ENCODE data around the gene CXCR6. TPM values are rescaled to one million over a fixed set of nuclear protein-coding genes. Genes with fewer than 3 reads are reported as not detected.

Gene CXCR6
- total and polyA plus RNA-seq, 2 of the 13 experiments (the other 11 are each of a cell fraction or from before 2014, with no cell fraction given), result not detected

DNA sequence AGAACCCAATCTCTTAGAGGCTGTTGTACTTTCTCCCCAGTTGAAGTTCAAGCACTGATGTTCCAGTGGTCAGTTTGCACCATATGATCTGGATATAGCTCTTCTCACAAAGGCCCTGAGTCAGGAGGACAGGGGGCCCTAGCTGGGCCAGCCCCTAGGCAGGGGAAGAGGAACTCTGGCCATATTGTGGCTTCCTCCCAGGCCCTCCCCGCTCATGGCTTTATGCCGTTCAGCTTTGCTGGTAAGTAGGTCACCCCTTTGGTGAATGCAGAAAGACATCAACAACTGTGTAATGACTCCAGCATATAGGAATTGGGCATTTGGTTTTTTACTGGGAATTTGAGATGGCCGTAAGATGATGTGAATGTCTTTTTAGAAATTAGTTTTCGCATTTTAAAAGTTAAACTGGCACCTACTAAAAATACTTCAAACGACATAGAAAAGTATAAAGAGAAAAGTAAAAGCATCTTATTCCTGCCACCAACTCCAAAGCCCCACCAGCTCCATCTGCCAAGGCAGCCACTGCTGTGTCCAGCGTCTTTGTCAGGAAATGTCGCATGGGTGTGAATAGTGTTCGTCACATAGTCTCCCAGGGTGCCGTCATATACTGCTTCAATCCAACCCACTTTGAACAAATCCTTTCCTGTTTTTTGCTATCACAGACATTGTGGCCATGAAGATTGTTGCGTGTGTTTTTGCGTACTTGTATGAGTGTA lies 31.6 kb upstream of the CXCR6 start:
- Histone ChIP-seq H3K27me3 (ENCODE audit: control insufficient read depth in 1 of 2, insufficient read depth in 2 of 2, low read length in 2 of 2) (no peaks in the 10 kb centered on the region), H3K9ac (ENCODE audit: insufficient read depth, low read depth, low read length) (no peak overlapping the region), H4K20me1 (ENCODE audit: insufficient read depth, low read length) (no peaks in the 10 kb centered on the region), H3K9me3 (ENCODE audit: low read length) (no peaks in the 10 kb centered on the region), H3K4me3 (replicated peaks in 1 of 3; ENCODE audit: insufficient read depth in 1 of 3, low read depth in 2 of 3, low read length in 3 of 3) (no peak overlapping the region), H3K4me1 (ENCODE audit: insufficient read depth, low read length) (peaks cover 8% of the 10 kb centered on the region; the same call in 1 of the 2 replicates), H2AFZ (ENCODE audit: low read length) (no peak overlapping the region), H3K27ac (ENCODE audit: extremely low read length, insufficient read depth, low read length) (no peak overlapping the region), H3K36me3 (replicated peaks in 1 of 2; ENCODE audit: control insufficient read depth in 1 of 2, insufficient read depth in 2 of 2, low read length in 2 of 2) (no peaks in the 10 kb centered on the region), H3K79me2 (ENCODE audit: insufficient read depth, low read length) (no peaks in the 10 kb centered on the region), H3K4me2 (ENCODE audit: low read depth, low read length) (no peak overlapping the region)
- WGBS (ENCODE audit: low lambda C conversion rate), result 81% methylated on average over 11 of the region's 11 CpGs
- FAIRE-seq (no peak), ATAC-seq (no peak), DNase-seq (ENCODE audit: low spot score) (no peak)
- CTCF ChIA-PET (ENCODE audit: low intra/inter-chr PET ratio, low total read pairs), result no interaction called here
- no TSS peak for BruUV-seq (replicated peaks)
- intact Hi-C loops (cut with micrococcal nuclease; ENCODE audit: unreplicated experiment) (no loop called here), in situ Hi-C loops (cut with HindIII; ENCODE audit: extremely low pct_ligation_motif_present, low pct_unique_long_range_greater_than_20kb) (loop anchor here (25.0 kb wide), 1 partner anchor 674 kb away; the partner anchor contains the start of gene TMEM158)
- POLR2A ChIA-PET, result no interaction called here
- TF ChIP-seq, protein P1, sequence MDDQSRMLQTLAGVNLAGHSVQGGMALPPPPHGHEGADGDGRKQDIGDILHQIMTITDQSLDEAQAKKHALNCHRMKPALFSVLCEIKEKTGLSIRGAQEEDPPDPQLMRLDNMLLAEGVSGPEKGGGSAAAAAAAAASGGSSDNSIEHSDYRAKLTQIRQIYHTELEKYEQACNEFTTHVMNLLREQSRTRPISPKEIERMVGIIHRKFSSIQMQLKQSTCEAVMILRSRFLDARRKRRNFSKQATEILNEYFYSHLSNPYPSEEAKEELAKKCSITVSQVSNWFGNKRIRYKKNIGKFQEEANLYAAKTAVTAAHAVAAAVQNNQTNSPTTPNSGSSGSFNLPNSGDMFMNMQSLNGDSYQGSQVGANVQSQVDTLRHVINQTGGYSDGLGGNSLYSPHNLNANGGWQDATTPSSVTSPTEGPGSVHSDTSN (CRISPR knock-in tag; IDR thresholded peaks at IDR 0.05; ENCODE audit: borderline replicate concordance), result no peak
- TF ChIP-seq ZNF17 (CRISPR knock-in tag; IDR thresholded peaks at IDR 0.05) (no peak), GZF1 (CRISPR knock-in tag; IDR thresholded peaks at IDR 0.05) (no peak), ETV6 (CRISPR knock-in tag; conservative IDR thresholded peaks at IDR 0.05) (no peak), ZFP90 (CRISPR knock-in tag; IDR thresholded peaks at IDR 0.05; ENCODE audit: borderline replicate concordance) (no peak), FIP1L1 (IDR thresholded peaks at IDR 0.05; ENCODE audit: borderline replicate concordance, insufficient read depth, low read depth, low read length) (no peak)
- TF ChIP-seq, protein P2, sequence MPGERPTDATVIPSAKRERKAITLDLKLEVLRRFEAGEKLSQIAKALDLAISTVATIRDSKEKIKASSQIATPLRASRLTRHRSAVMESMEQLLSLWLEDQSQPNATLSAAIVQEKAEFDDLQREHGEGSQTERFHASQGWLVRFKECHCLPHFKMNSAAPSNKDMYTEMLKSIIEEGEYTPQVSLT (CRISPR knock-in tag; IDR thresholded peaks at IDR 0.05; ENCODE audit: borderline replicate concordance, low read depth), result no peak
- TF ChIP-seq, protein P3, sequence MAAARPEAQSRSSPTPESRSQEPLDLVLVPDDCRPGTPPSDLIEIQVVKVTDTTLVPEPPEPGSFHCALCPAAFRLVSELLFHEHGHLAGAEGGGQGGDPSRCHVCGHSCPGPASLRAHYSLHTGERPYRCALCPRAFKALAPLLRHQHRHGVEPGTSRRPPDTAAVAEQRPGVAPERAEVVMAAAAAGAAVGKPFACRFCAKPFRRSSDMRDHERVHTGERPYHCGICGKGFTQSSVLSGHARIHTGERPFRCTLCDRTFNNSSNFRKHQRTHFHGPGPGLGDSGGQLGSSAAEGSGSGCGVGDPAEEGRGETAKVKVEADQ (CRISPR knock-in tag; IDR thresholded peaks at IDR 0.05; ENCODE audit: borderline replicate concordance), result no peak
- TF ChIP-seq, protein P4, sequence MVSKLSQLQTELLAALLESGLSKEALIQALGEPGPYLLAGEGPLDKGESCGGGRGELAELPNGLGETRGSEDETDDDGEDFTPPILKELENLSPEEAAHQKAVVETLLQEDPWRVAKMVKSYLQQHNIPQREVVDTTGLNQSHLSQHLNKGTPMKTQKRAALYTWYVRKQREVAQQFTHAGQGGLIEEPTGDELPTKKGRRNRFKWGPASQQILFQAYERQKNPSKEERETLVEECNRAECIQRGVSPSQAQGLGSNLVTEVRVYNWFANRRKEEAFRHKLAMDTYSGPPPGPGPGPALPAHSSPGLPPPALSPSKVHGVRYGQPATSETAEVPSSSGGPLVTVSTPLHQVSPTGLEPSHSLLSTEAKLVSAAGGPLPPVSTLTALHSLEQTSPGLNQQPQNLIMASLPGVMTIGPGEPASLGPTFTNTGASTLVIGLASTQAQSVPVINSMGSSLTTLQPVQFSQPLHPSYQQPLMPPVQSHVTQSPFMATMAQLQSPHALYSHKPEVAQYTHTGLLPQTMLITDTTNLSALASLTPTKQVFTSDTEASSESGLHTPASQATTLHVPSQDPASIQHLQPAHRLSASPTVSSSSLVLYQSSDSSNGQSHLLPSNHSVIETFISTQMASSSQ (IDR thresholded peaks at IDR 0.05; ENCODE audit: low read depth), result no peak
- TF ChIP-seq, protein P4 (CRISPR knock-in tag; IDR thresholded peaks at IDR 0.05; ENCODE audit: borderline replicate concordance), result no peak
- TF ChIP-seq, protein P5, sequence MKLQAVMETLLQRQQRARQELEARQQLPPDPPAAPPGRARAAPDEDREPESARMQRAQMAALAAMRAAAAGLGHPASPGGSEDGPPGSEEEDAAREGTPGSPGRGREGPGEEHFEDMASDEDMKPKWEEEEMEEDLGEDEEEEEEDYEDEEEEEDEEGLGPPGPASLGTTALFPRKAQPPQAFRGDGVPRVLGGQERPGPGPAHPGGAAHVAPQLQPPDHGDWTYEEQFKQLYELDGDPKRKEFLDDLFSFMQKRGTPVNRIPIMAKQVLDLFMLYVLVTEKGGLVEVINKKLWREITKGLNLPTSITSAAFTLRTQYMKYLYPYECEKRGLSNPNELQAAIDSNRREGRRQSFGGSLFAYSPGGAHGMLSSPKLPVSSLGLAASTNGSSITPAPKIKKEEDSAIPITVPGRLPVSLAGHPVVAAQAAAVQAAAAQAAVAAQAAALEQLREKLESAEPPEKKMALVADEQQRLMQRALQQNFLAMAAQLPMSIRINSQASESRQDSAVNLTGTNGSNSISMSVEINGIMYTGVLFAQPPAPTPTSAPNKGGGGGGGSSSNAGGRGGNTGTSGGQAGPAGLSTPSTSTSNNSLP (IDR thresholded peaks at IDR 0.05; ENCODE audit: low read depth, low read length), result no peak
- TF ChIP-seq, protein P6, sequence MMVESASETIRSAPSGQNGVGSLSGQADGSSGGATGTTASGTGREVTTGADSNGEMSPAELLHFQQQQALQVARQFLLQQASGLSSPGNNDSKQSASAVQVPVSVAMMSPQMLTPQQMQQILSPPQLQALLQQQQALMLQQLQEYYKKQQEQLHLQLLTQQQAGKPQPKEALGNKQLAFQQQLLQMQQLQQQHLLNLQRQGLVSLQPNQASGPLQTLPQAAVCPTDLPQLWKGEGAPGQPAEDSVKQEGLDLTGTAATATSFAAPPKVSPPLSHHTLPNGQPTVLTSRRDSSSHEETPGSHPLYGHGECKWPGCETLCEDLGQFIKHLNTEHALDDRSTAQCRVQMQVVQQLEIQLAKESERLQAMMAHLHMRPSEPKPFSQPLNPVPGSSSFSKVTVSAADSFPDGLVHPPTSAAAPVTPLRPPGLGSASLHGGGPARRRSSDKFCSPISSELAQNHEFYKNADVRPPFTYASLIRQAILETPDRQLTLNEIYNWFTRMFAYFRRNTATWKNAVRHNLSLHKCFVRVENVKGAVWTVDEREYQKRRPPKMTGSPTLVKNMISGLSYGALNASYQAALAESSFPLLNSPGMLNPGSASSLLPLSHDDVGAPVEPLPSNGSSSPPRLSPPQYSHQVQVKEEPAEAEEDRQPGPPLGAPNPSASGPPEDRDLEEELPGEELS (CRISPR knock-in tag; IDR thresholded peaks at IDR 0.05), result no peak
